ENCODE data around the gene COL12A1.

DNA sequence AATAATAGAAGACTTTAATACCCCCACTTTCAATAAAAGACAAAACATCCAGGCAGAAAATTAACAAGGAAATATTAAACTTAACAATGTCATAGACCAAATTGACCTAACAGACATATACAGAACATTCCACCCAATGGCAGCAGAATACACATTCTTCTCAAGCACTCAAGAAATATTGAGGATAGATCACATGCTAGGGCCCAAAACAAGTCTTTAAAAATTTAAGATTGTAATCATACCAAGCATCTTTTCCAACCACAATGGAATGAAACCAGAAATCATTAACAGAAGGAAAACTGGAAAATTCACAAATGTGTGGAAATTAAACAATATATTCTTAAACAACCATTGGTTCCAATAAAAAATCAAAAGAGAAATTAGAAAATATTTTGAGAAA, 161.0 kb downstream of the COL12A1 start:
- no peak for TF ChIP-seq POLR2A (IDR thresholded peaks at IDR 0.05)
- TF ChIP-seq CTCF (IDR thresholded peaks at IDR 0.05), result no peak

All from right lobe of liver (tissue), 4 donors.